ENCODE results near the gene SLX4IP.

DNA sequence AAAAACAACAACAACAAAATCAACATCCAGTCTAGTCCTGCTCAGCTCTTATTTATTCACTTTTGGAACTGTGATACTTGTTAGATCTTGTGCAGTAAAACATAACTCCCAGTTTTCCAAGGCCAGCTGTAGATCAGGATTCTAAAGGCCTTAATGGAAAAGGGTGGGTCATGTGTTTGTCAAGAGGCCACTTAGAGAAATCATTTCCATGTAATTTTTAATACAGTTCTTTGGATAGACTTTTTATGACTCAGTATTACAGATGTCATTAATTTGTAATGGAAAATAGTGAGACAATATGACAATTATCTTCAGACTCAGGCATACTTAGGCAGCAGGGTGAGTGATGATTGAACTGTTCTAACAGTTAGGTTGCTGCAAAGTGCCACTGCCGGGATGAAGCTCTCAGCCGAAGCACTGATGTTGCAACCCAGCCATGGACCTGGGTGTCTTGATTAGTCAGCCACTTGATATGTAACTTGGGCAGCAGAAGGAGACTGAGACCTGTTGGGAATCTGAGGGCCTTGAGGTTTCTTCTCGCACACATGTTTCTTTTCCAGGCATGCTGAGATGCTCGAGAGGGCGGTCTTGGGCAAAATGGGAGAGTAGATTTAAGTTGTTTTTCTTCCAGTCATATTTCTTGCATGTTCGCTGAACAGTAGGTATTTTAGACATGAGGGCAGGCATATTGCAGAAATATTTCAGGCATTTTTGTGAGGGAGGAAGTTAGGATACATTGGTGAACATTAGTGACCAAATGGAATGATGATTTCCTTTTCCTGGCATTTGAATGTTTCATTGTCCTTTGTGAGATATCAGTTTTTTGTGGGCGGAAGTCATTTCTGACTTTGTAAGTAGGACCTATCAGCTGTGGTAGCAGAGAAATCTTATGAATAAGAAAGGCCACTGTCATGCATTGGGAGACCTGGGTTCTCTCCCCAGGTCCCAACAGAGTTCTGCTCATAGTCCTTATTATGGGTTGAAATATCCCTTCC lies 52.3 kb downstream of the SLX4IP start:
- TF ChIP-seq, protein P1, sequence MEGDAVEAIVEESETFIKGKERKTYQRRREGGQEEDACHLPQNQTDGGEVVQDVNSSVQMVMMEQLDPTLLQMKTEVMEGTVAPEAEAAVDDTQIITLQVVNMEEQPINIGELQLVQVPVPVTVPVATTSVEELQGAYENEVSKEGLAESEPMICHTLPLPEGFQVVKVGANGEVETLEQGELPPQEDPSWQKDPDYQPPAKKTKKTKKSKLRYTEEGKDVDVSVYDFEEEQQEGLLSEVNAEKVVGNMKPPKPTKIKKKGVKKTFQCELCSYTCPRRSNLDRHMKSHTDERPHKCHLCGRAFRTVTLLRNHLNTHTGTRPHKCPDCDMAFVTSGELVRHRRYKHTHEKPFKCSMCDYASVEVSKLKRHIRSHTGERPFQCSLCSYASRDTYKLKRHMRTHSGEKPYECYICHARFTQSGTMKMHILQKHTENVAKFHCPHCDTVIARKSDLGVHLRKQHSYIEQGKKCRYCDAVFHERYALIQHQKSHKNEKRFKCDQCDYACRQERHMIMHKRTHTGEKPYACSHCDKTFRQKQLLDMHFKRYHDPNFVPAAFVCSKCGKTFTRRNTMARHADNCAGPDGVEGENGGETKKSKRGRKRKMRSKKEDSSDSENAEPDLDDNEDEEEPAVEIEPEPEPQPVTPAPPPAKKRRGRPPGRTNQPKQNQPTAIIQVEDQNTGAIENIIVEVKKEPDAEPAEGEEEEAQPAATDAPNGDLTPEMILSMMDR (IDR thresholded peaks at IDR 0.05; ENCODE audit: low read depth, low read length) = no peak
- TF ChIP-seq POLR2A (IDR thresholded peaks at IDR 0.05; ENCODE audit: extremely low read depth, insufficient read length) = no peak
- TF ChIP-seq, protein P2, sequence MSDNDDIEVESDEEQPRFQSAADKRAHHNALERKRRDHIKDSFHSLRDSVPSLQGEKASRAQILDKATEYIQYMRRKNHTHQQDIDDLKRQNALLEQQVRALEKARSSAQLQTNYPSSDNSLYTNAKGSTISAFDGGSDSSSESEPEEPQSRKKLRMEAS (IDR thresholded peaks at IDR 0.05; ENCODE audit: low read depth, low read length) = no peak
